Cardiac muscle cell (in vitro differentiated cells and primary cell): Measurements from ENCODE around the gene OR1E2. TPM values are rescaled to one million over a fixed set of nuclear protein-coding genes. Genes with fewer than 3 reads are reported as not detected.

Source experiments
- DNase-seq, 2 donors: peaks; one replicate each; pipeline versions ENCODE4 v3.0.0 to v3.0.0-alpha.2; 2010 to 2017; ENCODE audit warnings: low read depth in 1 of 2, low spot score in 1 of 2
- H3K27ac ChIP-seq: fragments of 200-600 bp; sonication (generic); 2 replicates; pipeline ENCODE4 v1.5.1; 2016
- H3K27me3 ChIP-seq: fragments of 200-600 bp; sonication (generic); 2 replicates; pipeline ENCODE4 v1.6.0; 2016; ENCODE audit warnings: control low read depth
- H3K36me3 ChIP-seq: fragments of 200-600 bp; sonication (generic); 2 replicates; pipeline ENCODE4 v1.5.1; 2016; ENCODE audit warnings: control low read depth
- H3K4me1 ChIP-seq: fragments of 200-600 bp; sonication (generic); 2 replicates; pipeline ENCODE4 v1.8.1; 2017; ENCODE audit warnings: low read depth, mild to moderate bottlenecking, mixed run types
- H3K4me3 ChIP-seq: fragments of 200-600 bp; sonication (generic); 2 replicates; pipeline ENCODE4 v1.5.1; 2016; ENCODE audit warnings: mild to moderate bottlenecking
- H3K9me3 ChIP-seq: fragments of 200-600 bp; sonication (generic); 2 replicates; pipeline ENCODE4 v1.5.1; 2017; ENCODE audit warnings: low read depth, mild to moderate bottlenecking, control low read depth
- polyA plus RNA-seq: library from polyadenylated mRNA; unstranded; fragments of >200 nt; fragmentation: Nextera tagmentation; extraction: Ambion mirVana; gene quantifications from 2 replicates; pipeline ENCODE4 v1.2.1, GENCODE V29; 2016
- total RNA-seq: library from RNA; depleted of rRNA; stranded (reverse); fragments of >200 nt; gene quantifications from 2 replicates; pipeline ENCODE4 v1.2.3, GENCODE V29; 2016
- TF ChIP-seq, protein P1 (sequence below): IDR thresholded peaks from 2 replicates; pipeline ENCODE4 v1.5.1; 2012; ENCODE audit warnings: low read depth, mild to moderate bottlenecking, low read length

Gene OR1E2
- total and polyA plus RNA-seq, 2 experiments from 2014 or later, result not detected

DNA sequence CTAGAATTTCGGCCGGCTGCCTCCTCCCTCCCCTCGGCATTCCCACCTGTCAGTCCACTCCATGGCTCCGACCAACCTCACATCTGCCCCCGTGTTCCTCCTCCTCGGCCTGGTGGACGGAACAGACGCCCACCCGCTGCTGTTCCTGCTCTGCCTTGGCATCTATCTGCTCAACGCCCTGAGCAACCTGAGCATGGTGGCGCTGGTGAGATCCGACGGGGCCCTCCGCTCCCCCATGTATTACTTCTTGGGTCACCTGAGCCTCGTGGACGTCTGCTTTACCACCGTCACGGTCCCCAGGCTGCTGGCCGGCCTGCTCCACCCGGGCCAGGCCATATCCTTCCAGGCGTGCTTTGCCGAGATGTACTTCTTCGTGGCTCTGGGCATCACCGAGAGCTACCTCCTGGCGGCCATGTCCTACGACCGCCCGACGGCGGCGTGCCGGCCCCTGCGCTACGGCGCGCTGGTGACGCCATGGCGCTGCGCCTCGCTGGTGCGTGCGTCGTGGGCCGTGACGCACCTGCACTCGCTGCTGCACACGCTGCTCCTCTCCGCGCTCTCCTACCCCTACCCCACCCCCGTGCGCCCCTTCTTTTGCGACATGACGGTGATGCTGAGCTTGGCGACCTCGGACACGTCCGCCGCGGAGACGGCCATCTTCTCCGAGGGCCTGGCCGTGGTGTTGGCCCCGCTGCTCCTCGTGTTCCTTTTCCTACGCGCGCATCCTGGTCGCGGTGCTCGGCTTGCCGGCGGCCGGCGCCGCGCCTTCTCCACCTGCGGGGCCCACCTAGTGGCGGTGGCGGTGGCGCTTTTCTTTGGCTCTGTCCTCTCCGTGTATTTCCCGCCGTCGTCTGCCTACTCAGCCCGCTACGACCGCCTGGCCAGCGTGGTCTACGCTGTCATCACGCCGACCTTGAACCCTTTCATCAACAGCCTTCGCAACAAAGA is 47.5 kb downstream of the OR1E2 start, which contains the start of gene OR3A2:
Gene OR3A2, minus strand, starts transcription at position 440 of the 948 bp plus-strand sequence.
- Histone ChIP-seq H3K27me3 (no peaks in the 10 kb centered on the region), H3K36me3 (no peaks in the 10 kb centered on the region), H3K9me3 (no peaks in the 10 kb centered on the region), H3K4me3 (no peak within 1 kb of the TSS), H3K4me1 (no peaks in the 10 kb centered on the region), H3K27ac (no peak within 1 kb of the TSS)
- DNase-seq, result no peak
- TF ChIP-seq, protein P1, sequence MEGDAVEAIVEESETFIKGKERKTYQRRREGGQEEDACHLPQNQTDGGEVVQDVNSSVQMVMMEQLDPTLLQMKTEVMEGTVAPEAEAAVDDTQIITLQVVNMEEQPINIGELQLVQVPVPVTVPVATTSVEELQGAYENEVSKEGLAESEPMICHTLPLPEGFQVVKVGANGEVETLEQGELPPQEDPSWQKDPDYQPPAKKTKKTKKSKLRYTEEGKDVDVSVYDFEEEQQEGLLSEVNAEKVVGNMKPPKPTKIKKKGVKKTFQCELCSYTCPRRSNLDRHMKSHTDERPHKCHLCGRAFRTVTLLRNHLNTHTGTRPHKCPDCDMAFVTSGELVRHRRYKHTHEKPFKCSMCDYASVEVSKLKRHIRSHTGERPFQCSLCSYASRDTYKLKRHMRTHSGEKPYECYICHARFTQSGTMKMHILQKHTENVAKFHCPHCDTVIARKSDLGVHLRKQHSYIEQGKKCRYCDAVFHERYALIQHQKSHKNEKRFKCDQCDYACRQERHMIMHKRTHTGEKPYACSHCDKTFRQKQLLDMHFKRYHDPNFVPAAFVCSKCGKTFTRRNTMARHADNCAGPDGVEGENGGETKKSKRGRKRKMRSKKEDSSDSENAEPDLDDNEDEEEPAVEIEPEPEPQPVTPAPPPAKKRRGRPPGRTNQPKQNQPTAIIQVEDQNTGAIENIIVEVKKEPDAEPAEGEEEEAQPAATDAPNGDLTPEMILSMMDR, result no peak

Other genes with a start within 250 kb of the OR1E2 start
- not detected in 2 replicates for gene OR1A2, start 236.3 kb downstream of the OR1E2 start, total RNA-seq
- gene OR1A2, start 236.3 kb downstream of the OR1E2 start, polyA plus RNA-seq, result not detected in 2 replicates
- gene OR1A1, start 226.2 kb downstream of the OR1E2 start, total RNA-seq, result not detected in 2 replicates
- gene OR1A1, start 226.2 kb downstream of the OR1E2 start, polyA plus RNA-seq, result not detected in 2 replicates
- gene OR3A1, start 135.5 kb downstream of the OR1E2 start, total RNA-seq, result not detected in 2 replicates
- not detected in 2 replicates for gene OR3A1, start 135.5 kb downstream of the OR1E2 start, polyA plus RNA-seq
- not detected in 2 replicates for gene OR3A2, start 47.5 kb downstream of the OR1E2 start, total RNA-seq
- gene OR3A2, start 47.5 kb downstream of the OR1E2 start, polyA plus RNA-seq, result not detected in 2 replicates
- not detected in 2 replicates for gene OR1E1, start 35.4 kb downstream of the OR1E2 start, total RNA-seq
- not detected in 2 replicates for gene OR1E1, start 35.4 kb downstream of the OR1E2 start, polyA plus RNA-seq
- not detected in 2 replicates for gene OR3A3, start 22.5 kb downstream of the OR1E2 start, total RNA-seq
- gene OR3A3, start 22.5 kb downstream of the OR1E2 start, polyA plus RNA-seq, result not detected in 2 replicates
- gene SPATA22, start 38.0 kb upstream of the OR1E2 start, total RNA-seq, result not detected in 2 replicates
- gene SPATA22, start 38.0 kb upstream of the OR1E2 start, polyA plus RNA-seq, result not detected in 2 replicates
- not detected in 2 replicates for gene ASPA, start 42.2 kb upstream of the OR1E2 start, total RNA-seq
- gene ASPA, start 42.2 kb upstream of the OR1E2 start, polyA plus RNA-seq, result not detected in 2 replicates
- gene TRPV3, start 124.0 kb upstream of the OR1E2 start, total RNA-seq, result 1.8 and 2.0 TPM in 2 replicates
- 1.1 and 1.2 TPM in 2 replicates for gene TRPV3, start 124.0 kb upstream of the OR1E2 start, polyA plus RNA-seq
- gene TRPV1, start 175.6 kb upstream of the OR1E2 start, total RNA-seq, result 5.4 and 7.1 TPM in 2 replicates
- gene TRPV1, start 175.6 kb upstream of the OR1E2 start, polyA plus RNA-seq, result 4.0 and 5.0 TPM in 2 replicates
- 6.1 and 8.8 TPM in 2 replicates for gene SHPK, start 202.4 kb upstream of the OR1E2 start, total RNA-seq
- 3.6 and 5.0 TPM in 2 replicates for gene SHPK, start 202.4 kb upstream of the OR1E2 start, polyA plus RNA-seq
- gene CTNS, start 202.9 kb upstream of the OR1E2 start, total RNA-seq, result 17.0 and 21.1 TPM in 2 replicates
- gene CTNS, start 202.9 kb upstream of the OR1E2 start, polyA plus RNA-seq, result 13.5 and 17.8 TPM in 2 replicates
- gene TAX1BP3, start 234.7 kb upstream of the OR1E2 start, total RNA-seq, result 141 and 232 TPM in 2 replicates
- 155 and 286 TPM in 2 replicates for gene TAX1BP3, start 234.7 kb upstream of the OR1E2 start, polyA plus RNA-seq
- gene EMC6, start 235.0 kb upstream of the OR1E2 start, total RNA-seq, result 56.0 and 91.8 TPM in 2 replicates
- 154 and 165 TPM in 2 replicates for gene EMC6, start 235.0 kb upstream of the OR1E2 start, polyA plus RNA-seq